Choroid plexus epithelial cell (primary cell): ENCODE results near the gene CRCP.
"Not testable (repeated sequence)": the region's sequence is repeated elsewhere in the genome, so short reads cannot be mapped to it uniquely, and the experiment has no call there.

Experiments used
- DNase-seq: peaks from one replicate; pipeline ENCODE4 v3.0.0-alpha.2; 2010; ENCODE audit warnings: low read depth
- H3K4me3 ChIP-seq: 2 replicates; pipeline ENCODE4 v1.5.1; 2011; ENCODE audit warnings: low read depth, mild to moderate bottlenecking, control low read depth, low read length, moderate library complexity
- TF ChIP-seq, protein P1 (sequence below): conservative IDR thresholded peaks from 2 replicates; pipeline ENCODE4 v1.5.1; 2011; ENCODE audit warnings: low read depth, mild to moderate bottlenecking, control low read depth, inconsistent platforms, low read length, moderate library complexity

Gene CRCP

GRCh38 chr7:66140924-66141323 lies 26.3 kb downstream of the CRCP start:
- DNase-seq: peak; percentile 91
- no peak overlapping the region for H3K4me3 ChIP-seq
- TF ChIP-seq, protein P1, sequence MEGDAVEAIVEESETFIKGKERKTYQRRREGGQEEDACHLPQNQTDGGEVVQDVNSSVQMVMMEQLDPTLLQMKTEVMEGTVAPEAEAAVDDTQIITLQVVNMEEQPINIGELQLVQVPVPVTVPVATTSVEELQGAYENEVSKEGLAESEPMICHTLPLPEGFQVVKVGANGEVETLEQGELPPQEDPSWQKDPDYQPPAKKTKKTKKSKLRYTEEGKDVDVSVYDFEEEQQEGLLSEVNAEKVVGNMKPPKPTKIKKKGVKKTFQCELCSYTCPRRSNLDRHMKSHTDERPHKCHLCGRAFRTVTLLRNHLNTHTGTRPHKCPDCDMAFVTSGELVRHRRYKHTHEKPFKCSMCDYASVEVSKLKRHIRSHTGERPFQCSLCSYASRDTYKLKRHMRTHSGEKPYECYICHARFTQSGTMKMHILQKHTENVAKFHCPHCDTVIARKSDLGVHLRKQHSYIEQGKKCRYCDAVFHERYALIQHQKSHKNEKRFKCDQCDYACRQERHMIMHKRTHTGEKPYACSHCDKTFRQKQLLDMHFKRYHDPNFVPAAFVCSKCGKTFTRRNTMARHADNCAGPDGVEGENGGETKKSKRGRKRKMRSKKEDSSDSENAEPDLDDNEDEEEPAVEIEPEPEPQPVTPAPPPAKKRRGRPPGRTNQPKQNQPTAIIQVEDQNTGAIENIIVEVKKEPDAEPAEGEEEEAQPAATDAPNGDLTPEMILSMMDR: peak; percentile 92

DNA sequence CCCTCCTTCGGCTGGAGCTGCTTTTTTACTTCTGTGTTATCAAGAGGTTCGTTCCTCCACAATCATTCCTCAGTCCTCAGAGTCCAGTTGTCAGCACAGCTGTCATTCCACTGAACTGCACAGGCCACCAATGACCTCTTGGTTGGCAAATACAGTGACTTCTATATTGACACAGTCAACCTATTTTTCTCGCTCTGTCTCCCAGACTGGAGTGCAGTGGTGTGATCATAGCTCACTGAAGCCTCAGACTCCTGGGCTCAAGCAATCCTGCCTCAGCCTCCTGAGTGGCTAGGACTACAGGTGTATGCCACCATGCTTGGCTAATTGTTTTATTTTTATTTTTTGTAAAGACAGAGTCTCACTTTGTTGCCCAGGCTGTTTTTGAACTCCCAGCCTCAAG lies 27.7 kb downstream of the CRCP start:
- DNase-seq: no peak
- TF ChIP-seq, protein P1: no peak
- H3K4me3 ChIP-seq: no peak overlapping the region

DNA sequence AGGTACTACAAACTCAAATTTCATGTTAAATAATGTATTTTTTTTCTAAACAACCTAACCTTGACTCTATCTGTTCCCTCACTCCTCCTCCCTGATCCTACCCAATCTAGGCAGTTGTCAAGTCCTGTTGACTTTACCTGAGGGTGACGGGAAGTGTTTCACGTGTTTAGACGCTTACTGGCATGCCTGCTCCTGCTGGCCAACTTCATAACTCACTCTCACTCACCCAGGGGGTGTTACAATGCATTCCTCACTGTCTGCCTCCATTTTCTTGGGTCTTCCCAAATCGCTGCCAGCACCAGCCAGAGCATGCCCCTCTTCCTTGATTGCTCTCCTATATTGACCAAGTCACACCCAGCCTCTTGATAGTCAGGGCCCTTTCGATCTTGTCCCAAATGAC lies 28.3 kb downstream of the CRCP start:
- DNase-seq: no peak
- H3K4me3 ChIP-seq: no peak overlapping the region
- TF ChIP-seq, protein P1: no peak

- no peak overlapping the region for H3K4me3 ChIP-seq
- peak; percentile 13 for DNase-seq
- TF ChIP-seq, protein P1: no peak
Observed at GRCh38 chr7:66143876-66144332, 29.3 kb downstream of the CRCP start.

DNA sequence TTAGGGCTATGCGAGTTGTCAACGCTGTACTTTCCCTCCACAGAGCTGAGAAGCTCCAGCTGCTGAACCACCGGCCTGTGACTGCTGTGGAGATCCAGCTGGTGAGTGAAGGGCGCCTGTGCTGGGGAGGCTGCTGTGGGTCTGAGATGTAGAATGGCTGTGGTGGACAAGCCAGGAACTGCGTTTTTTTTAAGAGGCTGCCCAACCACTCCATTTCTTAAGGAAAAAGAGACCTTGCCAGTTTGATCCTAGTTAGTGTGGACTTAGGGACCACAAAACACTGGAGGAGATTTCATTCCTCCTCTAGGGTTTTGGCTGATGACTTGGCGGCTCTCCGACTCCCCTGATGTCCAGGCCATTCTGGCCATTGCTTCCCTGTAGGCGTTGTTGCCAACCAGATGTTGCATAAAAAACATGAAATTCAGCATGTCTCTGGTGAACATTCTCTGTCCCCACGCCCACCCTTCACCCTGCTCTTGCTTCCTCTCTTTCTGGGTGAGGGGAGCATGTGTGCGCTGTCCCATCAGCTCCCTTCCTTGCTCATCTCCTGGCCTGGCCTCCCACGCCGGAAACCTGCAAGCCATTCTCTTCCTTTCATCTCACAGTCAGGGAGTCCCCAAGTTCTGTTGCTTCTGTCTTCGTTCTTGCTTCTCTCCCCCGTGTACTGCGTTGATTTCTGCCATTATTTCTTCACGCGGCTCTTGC lies 30.9 kb downstream of the CRCP start:
- peak; percentile 87 for DNase-seq
- H3K4me3 ChIP-seq: no peak overlapping the region
- TF ChIP-seq, protein P1: peak; percentile 15

GRCh38 chr7:66146701-66147100 lies 32.1 kb downstream of the CRCP start:
- H3K4me3 ChIP-seq: no peak overlapping the region
- peak; percentile 64 for DNase-seq
- TF ChIP-seq, protein P1: no peak

- DNase-seq, H3K4me3 ChIP-seq: not testable (repeated sequence)
Observed at GRCh38 chr7:66147657-66148056, 33.0 kb downstream of the CRCP start.
